Activated CD8-positive, alpha-beta memory T cell treated with anti-CD3 and anti-CD28 coated beads, Interleukin-2, amount 50 U/mL, for 48 hours (primary cell): Measurements from ENCODE around the gene TBL1XR1.
"Not testable (repeated sequence)": the region's sequence is repeated elsewhere in the genome, so short reads cannot be mapped to it uniquely, and the experiment has no call there.

Experiments used
- DNase-seq: peaks from one replicate; pipeline ENCODE4 v3.0.0-alpha.2; 2020

The TBL1XR1 gene

GRCh38 chr3:177180506-177180905 lies 16.8 kb downstream of the TBL1XR1 start:
- no peak for DNase-seq

GRCh38 chr3:177179281-177180067 lies 17.8 kb downstream of the TBL1XR1 start:
- no peak for DNase-seq

- no peak for DNase-seq
Observed at GRCh38 chr3:177177749-177178221, 19.5 kb downstream of the TBL1XR1 start.

- DNase-seq = no peak
Observed at GRCh38 chr3:177174607-177175170, 22.6 kb downstream of the TBL1XR1 start.

GRCh38 chr3:177169936-177170722 lies 27.2 kb downstream of the TBL1XR1 start:
- no peak for DNase-seq

GRCh38 chr3:177168431-177168830 lies 28.9 kb downstream of the TBL1XR1 start:
- no peak for DNase-seq

- no peak for DNase-seq
Observed at GRCh38 chr3:177162742-177163141, 34.5 kb downstream of the TBL1XR1 start.

- not testable (repeated sequence) for DNase-seq
Observed at GRCh38 chr3:177161603-177162002, 35.7 kb downstream of the TBL1XR1 start.

GRCh38 chr3:177158461-177158860 lies 38.8 kb downstream of the TBL1XR1 start:
- DNase-seq = no peak

GRCh38 chr3:177157492-177157891 lies 39.8 kb downstream of the TBL1XR1 start:
- DNase-seq = no peak

GRCh38 chr3:177154733-177155132 lies 42.5 kb downstream of the TBL1XR1 start:
- DNase-seq = no peak

GRCh38 chr3:177150970-177151627 lies 46.2 kb downstream of the TBL1XR1 start:
- no peak for DNase-seq

- no peak for DNase-seq
Observed at GRCh38 chr3:177150218-177150916, 46.9 kb downstream of the TBL1XR1 start.

GRCh38 chr3:177149106-177149505 lies 48.2 kb downstream of the TBL1XR1 start:
- no peak for DNase-seq

GRCh38 chr3:177147790-177148189 lies 49.5 kb downstream of the TBL1XR1 start:
- DNase-seq = no peak

- no peak for DNase-seq
Observed at GRCh38 chr3:177146646-177147045, 50.6 kb downstream of the TBL1XR1 start.

GRCh38 chr3:177145954-177146353 lies 51.3 kb downstream of the TBL1XR1 start:
- DNase-seq = no peak

GRCh38 chr3:177145381-177145780 lies 51.9 kb downstream of the TBL1XR1 start:
- no peak for DNase-seq

GRCh38 chr3:177144922-177145321 lies 52.4 kb downstream of the TBL1XR1 start:
- DNase-seq = no peak

GRCh38 chr3:177141899-177142646 lies 55.2 kb downstream of the TBL1XR1 start:
- no peak for DNase-seq

GRCh38 chr3:177141471-177141870 lies 55.8 kb downstream of the TBL1XR1 start:
- DNase-seq = no peak

GRCh38 chr3:177139220-177139619 lies 58.1 kb downstream of the TBL1XR1 start:
- not testable (repeated sequence) for DNase-seq
